GM12878 (cell line): Measurements from ENCODE around the gene ICA1. TPM values are rescaled to one million over a fixed set of nuclear protein-coding genes. Genes with fewer than 3 reads are reported as not detected.

Source experiments
- ATAC-seq: fragments of 200-7000 bp; cut with Tn5 transposase; 3 replicates; pipeline ENCODE4 v1.9.1; 2020; ENCODE audit warnings: mild to moderate bottlenecking, moderate library complexity
- BruUV-seq: library from RNA; stranded (reverse); fragments of 400-500 nt; replicated peaks from 2 replicates; lab custom pipeline; 2021; lab: Mats Ljungman, UMichigan
- CTCF ChIA-PET: fragments of 300-600 bp; sonication (Branson Sonifier 250); formaldehyde crosslinking; extraction: SDS; loops from one replicate; lab custom pipeline; 2021; ENCODE audit warnings: inconsistent platforms; lab: Yijun Ruan, JAX
- POLR2A ChIA-PET: fragments of 350-600 bp; formaldehyde crosslinking; extraction: SDS; loops from one replicate; lab custom pipeline; 2021; ENCODE audit warnings: inconsistent platforms; lab: Charles Lee
- RAD21 ChIA-PET: fragments of 300-600 bp; sonication (Branson Sonifier 250); formaldehyde crosslinking; loops from one replicate; lab custom pipeline; 2023; ENCODE audit warnings: antibody characterized with exemption; ENCODE audit not compliant: unreplicated experiment; lab: Charles Lee
- SMC1A ChIA-PET: fragments of 300-600 bp; sonication (Branson Sonifier 250); formaldehyde crosslinking; loops from one replicate; lab custom pipeline; 2023; ENCODE audit not compliant: unreplicated experiment, uncharacterized antibody; lab: Charles Lee
- DNase-seq: peaks from one replicate; pipeline ENCODE4 v3.0.0-alpha.2; 2011; ENCODE audit warnings: low read depth, low spot score
- FAIRE-seq: peaks from 3 replicates; lab custom pipeline; 2011; peaks lifted over from hg19 to GRCh38; lab: Jason Lieb, UNC
- H2AFZ ChIP-seq: 2 replicates; pipeline ENCODE4 v1.6.0; 2011; ENCODE audit warnings: low read depth, low read length, control low read depth; ENCODE audit not compliant: control insufficient read depth
- H3K27ac ChIP-seq: 2 replicates; pipeline ENCODE4 v1.5.1; 2011; ENCODE audit warnings: control low read depth; ENCODE audit not compliant: control insufficient read depth, insufficient read depth
- H3K27me3 ChIP-seq, 2 experiments: replicated peaks in 1 of 2; 2 replicates each; pipeline versions ENCODE4 v1.6.0 to v1.6.1; 2011; ENCODE audit warnings: low read length in 1 of 2; ENCODE audit not compliant: control insufficient read depth in 2 of 2, insufficient read depth in 2 of 2
- H3K36me3 ChIP-seq, 2 experiments: 2 replicates each; pipeline ENCODE4 v1.5.1; 2011; ENCODE audit warnings: low read length in 1 of 2; ENCODE audit not compliant: control insufficient read depth in 2 of 2, insufficient read depth in 2 of 2
- H3K4me1 ChIP-seq: 2 replicates; pipeline ENCODE4 v1.6.1; 2011; ENCODE audit warnings: mild to moderate bottlenecking, low read length, moderate library complexity, mixed read lengths; ENCODE audit not compliant: control insufficient read depth, insufficient read depth
- H3K4me2 ChIP-seq: 2 replicates; pipeline ENCODE4 v1.6.0; 2011; ENCODE audit warnings: control low read depth; ENCODE audit not compliant: control insufficient read depth, insufficient read depth
- H3K4me3 ChIP-seq: fragments of 200-600 bp; sonication (generic); 2 replicates; pipeline ENCODE4 v1.5.1; 2016
- H3K79me2 ChIP-seq: 2 replicates; pipeline ENCODE4 v1.6.0; 2011; ENCODE audit warnings: low read length; ENCODE audit not compliant: control insufficient read depth, insufficient read depth
- H3K9ac ChIP-seq: 2 replicates; pipeline ENCODE4 v1.8.0; 2011; ENCODE audit warnings: low read length, control low read depth, mixed read lengths; ENCODE audit not compliant: control insufficient read depth, insufficient read depth
- H3K9me3 ChIP-seq: replicated peaks from 3 replicates; pipeline ENCODE4 v1.5.1; 2011; ENCODE audit warnings: mild to moderate bottlenecking, low read length; ENCODE audit not compliant: control insufficient read depth, insufficient read depth
- H4K20me1 ChIP-seq: 2 replicates; pipeline ENCODE4 v1.6.0; 2011; ENCODE audit not compliant: control insufficient read depth, insufficient read depth
- DPF2 ChIP-seq: fragments of 450-650 bp; IDR thresholded peaks from 2 replicates; pipeline ENCODE4 v1.6.1; 2017; ENCODE audit warnings: mild to moderate bottlenecking
- ETV6 ChIP-seq, 2 experiments: fragments of 450-650 bp in 1 of 2; IDR thresholded peaks in 1 of 2; conservative IDR thresholded peaks in 1 of 2; 2 replicates each; pipeline ENCODE4 v1.6.1; 2014; ENCODE audit warnings: antibody characterized with exemption in 1 of 2, borderline replicate concordance in 1 of 2, low read depth in 1 of 2, mild to moderate bottlenecking in 1 of 2, moderate library complexity in 1 of 2
- EZH2 ChIP-seq: IDR thresholded peaks from 2 replicates; pipeline ENCODE4 v1.6.1; 2012; ENCODE audit warnings: low read depth, mild to moderate bottlenecking, control low read depth, inconsistent platforms, low read length, borderline replicate concordance; ENCODE audit not compliant: control insufficient read depth
- HDGF ChIP-seq: fragments of 450-650 bp; IDR thresholded peaks from 2 replicates; pipeline ENCODE4 v1.6.1; 2016; ENCODE audit warnings: antibody characterized with exemption
- JUND ChIP-seq: IDR thresholded peaks from 2 replicates; pipeline ENCODE4 v1.6.1; 2012; ENCODE audit warnings: low read depth, mild to moderate bottlenecking, low read length, improper control_type of control experiment, moderate library complexity
- RAD51 ChIP-seq: fragments of 450-650 bp; IDR thresholded peaks from 2 replicates; pipeline ENCODE4 v1.6.1; 2016; ENCODE audit warnings: moderate library complexity, mild to moderate bottlenecking, inconsistent platforms
- SIX5 ChIP-seq: IDR thresholded peaks from 2 replicates; pipeline ENCODE4 v1.6.1; 2011; ENCODE audit warnings: mild to moderate bottlenecking, low read depth, low read length, moderate library complexity; ENCODE audit not compliant: severe bottlenecking
- STAT3 ChIP-seq: IDR thresholded peaks from 2 replicates; pipeline ENCODE4 v1.6.1; 2011; ENCODE audit warnings: low read depth, low read length, improper control_type of control experiment
- SUPT20H ChIP-seq: IDR thresholded peaks from 2 replicates; pipeline ENCODE4 v1.6.1; 2011; ENCODE audit warnings: low read depth, mild to moderate bottlenecking, low read length, moderate library complexity, borderline replicate concordance; ENCODE audit not compliant: control insufficient read depth
- TARDBP ChIP-seq: IDR thresholded peaks from 2 replicates; pipeline ENCODE4 v1.6.1; 2016; ENCODE audit warnings: borderline replicate concordance
- TBL1XR1 ChIP-seq: IDR thresholded peaks from 2 replicates; pipeline ENCODE4 v1.6.1; 2012; ENCODE audit warnings: low read depth, low read length, improper control_type of control experiment
- TCF7 ChIP-seq: IDR thresholded peaks from 2 replicates; pipeline ENCODE4 v1.6.1; 2014; ENCODE audit warnings: antibody characterized with exemption, borderline replicate concordance
- in situ Hi-C: fragments of 300-500 bp; cut with MboI; formaldehyde crosslinking; loops from 9 replicates; pipeline ENCODE4 v1.14.3; 2018; ENCODE audit warnings: mixed read lengths
- intact Hi-C: fragments of 100-400 bp; cut with micrococcal nuclease; formaldehyde crosslinking; loops from one replicate; pipeline ENCODE4 v1.14.2; 2022; ENCODE audit not compliant: unreplicated experiment
- polyA plus RNA-seq, 11 experiments: library from polyadenylated mRNA; depleted of rRNA in 4 of 11; unstranded in 6 of 11; stranded (reverse) in 5 of 11; fragments of >200 nt; fragmentation: Nextera tagmentation in 4 of 11; fragmentation: Illumina TruSeq in 1 of 11; extraction: Ambion mirVana in 4 of 11; extraction: Trizol in 1 of 11; gene quantifications; 1 replicate in 1 of 11; 2 replicates in 10 of 11; pipeline versions ENCODE4 v1.2.1 to v1.2.3, GENCODE V29; 2011 to 2016; ENCODE audit warnings: inconsistent platforms in 2 of 11, missing spikeins in 2 of 11, low read depth in 1 of 11
- total RNA-seq, 4 experiments: library from RNA; depleted of rRNA in 3 of 4; stranded (reverse); fragments of >200 nt in 3 of 4; fragmentation: Illumina TruSeq in 1 of 4; extraction: Trizol in 1 of 4; gene quantifications; 2 replicates each; pipeline versions ENCODE4 v1.2.1 to v1.2.3, GENCODE V29; 2013 to 2021
- TF ChIP-seq, protein P1 (sequence below): fragments of 450-650 bp; IDR thresholded peaks from 2 replicates; pipeline ENCODE4 v1.6.1; 2017; ENCODE audit warnings: low read depth, mild to moderate bottlenecking, moderate library complexity
- TF ChIP-seq, protein P2 (sequence below): IDR thresholded peaks from 2 replicates; pipeline ENCODE4 v1.6.1; 2011; ENCODE audit warnings: low read depth, mild to moderate bottlenecking, low read length, moderate library complexity, borderline replicate concordance; ENCODE audit errors: extremely low read depth

ICA1 gene
- total and polyA plus RNA-seq, 10 of the 15 experiments (the other 5 are each of a cell fraction or from before 2014, with no cell fraction given), result 1.3 to 35.1 (median 3.3) TPM

DNA sequence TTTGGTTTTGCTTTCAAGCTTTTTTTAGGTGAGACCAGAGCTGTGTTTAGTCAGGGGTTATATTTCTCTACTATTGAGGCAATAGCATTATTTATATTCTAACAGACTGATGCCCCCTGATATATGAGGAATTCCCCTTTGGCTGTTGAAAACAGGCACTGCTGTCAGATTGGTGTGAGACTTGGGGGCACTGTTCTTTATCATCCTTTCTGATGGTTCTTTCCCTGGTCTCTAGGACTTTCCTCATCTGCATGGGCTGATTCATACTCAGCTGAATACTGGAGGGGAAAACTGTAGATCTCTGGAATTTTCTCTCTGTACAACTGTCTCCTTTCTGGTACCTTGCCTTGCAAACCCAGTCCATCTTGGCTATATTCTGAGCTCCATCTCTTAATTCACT, 10.0 kb upstream of the ICA1 start:
- CTCF ChIA-PET, result interaction anchor here (1.2 kb wide), 1 partner anchor 39 kb away, joined by 4 read pairs; no protein-coding TSS in a partner anchor

More for the DNA sequence above, 10.0 kb upstream of the ICA1 start:
- H3K79me2 ChIP-seq, result no peaks in the 10 kb centered on the region
- no peak for ATAC-seq
- ChIA-PET POLR2A (interaction anchor here (0.5 kb wide), 1 partner anchor 93 kb away, joined by 5 read pairs; no protein-coding TSS in a partner anchor), SMC1A (interaction anchor here (0.9 kb wide), 1 partner anchor 19 kb away, joined by 4 read pairs; no protein-coding TSS in a partner anchor), RAD21 (no interaction called here)
- no peak overlapping the region for H3K4me3 ChIP-seq
- FAIRE-seq, result no peak
- no peak for DNase-seq
- no peaks in the 10 kb centered on the region for H3K27me3 ChIP-seq
- H2AFZ ChIP-seq, result no peak overlapping the region
- H3K4me2 ChIP-seq, result no peak overlapping the region
- H3K4me1 ChIP-seq, result no peaks in the 10 kb centered on the region
- in situ Hi-C loops (no loop called here), intact Hi-C loops (no loop called here)
- no TSS peak for BruUV-seq
- H3K27ac ChIP-seq, result no peak overlapping the region
- no peaks in the 10 kb centered on the region for H3K36me3 ChIP-seq
- no peaks in the 10 kb centered on the region for H3K9me3 ChIP-seq
- TF ChIP-seq TBL1XR1 (no peak), TCF7 (no peak), HDGF (no peak), ETV6 (conservative IDR thresholded peaks at IDR 0.05 in 1 of 2, IDR thresholded peaks at IDR 0.05 in 1 of 2; ENCODE audit: borderline replicate concordance in 1 of 2, low read depth in 1 of 2) (no peak), EZH2 (no peak), RAD51 (no peak), DPF2 (no peak), TARDBP (no peak), JUND (no peak), STAT3 (no peak), SUPT20H (no peak), SIX5 (no peak)
- TF ChIP-seq, protein P1, sequence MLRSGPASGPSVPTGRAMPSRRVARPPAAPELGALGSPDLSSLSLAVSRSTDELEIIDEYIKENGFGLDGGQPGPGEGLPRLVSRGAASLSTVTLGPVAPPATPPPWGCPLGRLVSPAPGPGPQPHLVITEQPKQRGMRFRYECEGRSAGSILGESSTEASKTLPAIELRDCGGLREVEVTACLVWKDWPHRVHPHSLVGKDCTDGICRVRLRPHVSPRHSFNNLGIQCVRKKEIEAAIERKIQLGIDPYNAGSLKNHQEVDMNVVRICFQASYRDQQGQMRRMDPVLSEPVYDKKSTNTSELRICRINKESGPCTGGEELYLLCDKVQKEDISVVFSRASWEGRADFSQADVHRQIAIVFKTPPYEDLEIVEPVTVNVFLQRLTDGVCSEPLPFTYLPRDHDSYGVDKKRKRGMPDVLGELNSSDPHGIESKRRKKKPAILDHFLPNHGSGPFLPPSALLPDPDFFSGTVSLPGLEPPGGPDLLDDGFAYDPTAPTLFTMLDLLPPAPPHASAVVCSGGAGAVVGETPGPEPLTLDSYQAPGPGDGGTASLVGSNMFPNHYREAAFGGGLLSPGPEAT, result no peak
- TF ChIP-seq, protein P2, sequence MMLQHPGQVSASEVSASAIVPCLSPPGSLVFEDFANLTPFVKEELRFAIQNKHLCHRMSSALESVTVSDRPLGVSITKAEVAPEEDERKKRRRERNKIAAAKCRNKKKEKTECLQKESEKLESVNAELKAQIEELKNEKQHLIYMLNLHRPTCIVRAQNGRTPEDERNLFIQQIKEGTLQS, result no peak
- H4K20me1 ChIP-seq, result no peaks in the 10 kb centered on the region
- H3K9ac ChIP-seq, result no peak overlapping the region
